ENCODE data around the gene ONECUT2. TPM values are rescaled to one million over a fixed set of nuclear protein-coding genes. Genes with fewer than 3 reads are reported as not detected.

ONECUT2 gene
- total and polyA plus RNA-seq, 11 donors = under 0.01 to 0.08 (median 0.05) TPM; not detected in 4

- Histone ChIP-seq H3K4me3 (peak overlapping the region in 1 of 12 donors; percentile 14), H3K36me3 (no peaks in the 10 kb centered on the region), H3K27me3 (peaks cover 65 to 100% (median 87%) of the 10 kb centered on the region in 9 donors), H3K4me1 (peaks cover 2 to 56% (median 41%) of the 10 kb centered on the region in 12 donors), H3K9me3 (no peaks in the 10 kb centered on the region), H3K27ac (no peak overlapping the region)
- ATAC-seq (no peak), DNase-seq (no peak)
- WGBS, 4 donors = 2 to 3% (median 3%) methylated on average over 50 to 54 of the region's 54 CpGs
- intact Hi-C loops (cut with DNase I) = loop anchor here in 5 of 10 donors (5.0 to 10.0 kb wide), 5 partner anchors 104 to 696 kb away; no protein-coding TSS in a partner anchor
- TF ChIP-seq POLR2A (IDR thresholded peaks at IDR 0.05) (no peak), CTCF (IDR thresholded peaks at IDR 0.05) (no peak)
Measured at GRCh38 chr18:57441071-57441794, 6.1 kb downstream of the ONECUT2 start.

- no peak for ATAC-seq
- no peaks in the 10 kb centered on the region for H3K9me3 ChIP-seq
- 7 to 30% (median 16%) methylated on average over 1 of the region's 1 CpG for WGBS, 4 donors
- no peak for DNase-seq
- intact Hi-C loops (cut with DNase I) = loop anchor here in 5 of 10 donors (5.0 to 10.0 kb wide), 5 partner anchors 102 to 698 kb away; no protein-coding TSS in a partner anchor
- no peak overlapping the region for H3K4me3 ChIP-seq
- peaks cover 0 to 36% (median 23%) of the 10 kb centered on the region in 12 donors for H3K4me1 ChIP-seq
- TF ChIP-seq CTCF (IDR thresholded peaks at IDR 0.05) (no peak), POLR2A (IDR thresholded peaks at IDR 0.05) (no peak)
- H3K27me3 ChIP-seq = peaks cover 48 to 92% (median 72%) of the 10 kb centered on the region in 9 donors
- no peak overlapping the region for H3K27ac ChIP-seq
- no peaks in the 10 kb centered on the region for H3K36me3 ChIP-seq
Measured at GRCh38 chr18:57443247-57443646, 8.1 kb downstream of the ONECUT2 start.

DNA sequence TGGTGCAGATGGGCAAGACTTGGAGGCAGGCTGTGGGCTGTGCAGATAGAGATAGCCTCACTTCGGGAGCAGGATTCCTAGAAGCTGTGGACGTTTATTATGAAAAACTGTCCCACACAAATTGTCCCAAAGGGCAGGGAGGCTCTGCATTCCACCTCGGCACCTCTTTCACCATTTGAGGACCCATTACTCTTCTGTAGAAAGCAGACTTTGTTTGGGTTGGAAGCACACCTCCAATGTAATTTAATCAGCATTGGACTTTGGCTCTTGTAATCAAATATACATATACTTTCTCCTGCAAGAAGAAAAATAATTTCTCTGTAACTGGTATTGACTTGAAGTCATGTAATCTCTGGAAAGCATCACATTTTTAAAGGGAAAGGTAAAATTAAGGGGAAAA, 8.5 kb downstream of the ONECUT2 start:
- TF ChIP-seq POLR2A (IDR thresholded peaks at IDR 0.05) = no peak
- no peak for TF ChIP-seq CTCF (IDR thresholded peaks at IDR 0.05)
- Histone ChIP-seq H3K9me3 (no peaks in the 10 kb centered on the region), H3K4me1 (peaks cover 0 to 31% (median 19%) of the 10 kb centered on the region in 12 donors), H3K27me3 (peaks cover 44 to 91% (median 67%) of the 10 kb centered on the region in 9 donors), H3K27ac (no peak overlapping the region), H3K36me3 (no peaks in the 10 kb centered on the region), H3K4me3 (no peak overlapping the region)
- intact Hi-C loops (cut with DNase I) = loop anchor here in 5 of 10 donors (5.0 to 10.0 kb wide), 5 partner anchors 101 to 699 kb away; no protein-coding TSS in a partner anchor
- DNase-seq = no peak
- WGBS, 4 donors = 52 to 58% (median 57%) methylated on average over 3 of the region's 3 CpGs
- ATAC-seq = no peak

- Histone ChIP-seq H3K4me3 (no peak overlapping the region), H3K4me1 (peaks cover 0 to 25% (median 14%) of the 10 kb centered on the region in 12 donors), H3K27me3 (peaks cover 37 to 85% (median 61%) of the 10 kb centered on the region in 9 donors), H3K36me3 (no peaks in the 10 kb centered on the region), H3K27ac (no peak overlapping the region), H3K9me3 (no peaks in the 10 kb centered on the region)
- no peak for DNase-seq
- intact Hi-C loops (cut with DNase I) = loop anchor here in 5 of 10 donors (5.0 to 10.0 kb wide), 5 partner anchors 100 to 700 kb away; no protein-coding TSS in a partner anchor
- ATAC-seq = no peak
- TF ChIP-seq CTCF (IDR thresholded peaks at IDR 0.05) (no peak), POLR2A (IDR thresholded peaks at IDR 0.05) (no peak)
- 40 to 49% (median 44%) methylated on average over 3 of the region's 3 CpGs for WGBS, 4 donors
Measured at GRCh38 chr18:57444301-57444759, 9.2 kb downstream of the ONECUT2 start.

Measured in heart left ventricle (tissue), 16 donors.